ENCODE measurements around the gene OGDH.

DNA sequence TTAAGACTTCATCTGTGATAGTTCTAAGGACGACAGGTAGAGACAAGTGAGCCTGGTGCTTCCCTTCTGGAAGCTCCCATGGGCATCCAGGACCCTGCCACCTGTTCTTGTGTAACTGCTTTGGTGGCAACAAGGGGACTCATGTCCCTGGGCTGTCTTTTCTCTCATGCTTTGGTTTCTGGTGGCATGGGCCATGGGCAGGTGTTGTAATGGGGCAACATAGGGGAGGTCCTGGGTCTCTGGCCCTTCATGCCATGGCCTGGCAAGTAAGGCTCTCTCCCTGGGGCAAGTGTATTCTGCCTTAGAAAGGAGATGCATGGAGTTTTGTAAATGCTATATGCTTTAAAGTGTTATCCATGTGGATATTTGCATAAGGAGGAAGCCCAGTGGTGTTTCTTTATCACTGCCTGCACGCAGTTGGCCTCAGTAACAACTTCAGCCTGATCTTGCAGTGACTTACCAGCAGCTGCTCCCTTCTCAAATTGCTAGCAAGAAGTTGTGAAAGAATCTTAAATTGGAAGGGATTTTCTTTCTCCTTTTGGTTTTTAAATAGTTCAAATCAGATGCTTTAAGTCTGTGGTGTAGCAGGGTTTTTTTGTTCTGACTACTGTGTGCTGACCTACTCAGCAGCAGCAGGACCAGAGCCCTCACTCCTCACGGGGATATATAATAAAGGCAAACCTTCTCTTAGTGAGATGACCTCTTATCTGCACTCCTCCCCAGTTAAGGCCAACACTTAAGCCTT, 39.9 kb downstream of the OGDH start:
- TF ChIP-seq POLR2AphosphoS5 (IDR thresholded peaks at IDR 0.05) = no peak
- TF ChIP-seq, protein P1, sequence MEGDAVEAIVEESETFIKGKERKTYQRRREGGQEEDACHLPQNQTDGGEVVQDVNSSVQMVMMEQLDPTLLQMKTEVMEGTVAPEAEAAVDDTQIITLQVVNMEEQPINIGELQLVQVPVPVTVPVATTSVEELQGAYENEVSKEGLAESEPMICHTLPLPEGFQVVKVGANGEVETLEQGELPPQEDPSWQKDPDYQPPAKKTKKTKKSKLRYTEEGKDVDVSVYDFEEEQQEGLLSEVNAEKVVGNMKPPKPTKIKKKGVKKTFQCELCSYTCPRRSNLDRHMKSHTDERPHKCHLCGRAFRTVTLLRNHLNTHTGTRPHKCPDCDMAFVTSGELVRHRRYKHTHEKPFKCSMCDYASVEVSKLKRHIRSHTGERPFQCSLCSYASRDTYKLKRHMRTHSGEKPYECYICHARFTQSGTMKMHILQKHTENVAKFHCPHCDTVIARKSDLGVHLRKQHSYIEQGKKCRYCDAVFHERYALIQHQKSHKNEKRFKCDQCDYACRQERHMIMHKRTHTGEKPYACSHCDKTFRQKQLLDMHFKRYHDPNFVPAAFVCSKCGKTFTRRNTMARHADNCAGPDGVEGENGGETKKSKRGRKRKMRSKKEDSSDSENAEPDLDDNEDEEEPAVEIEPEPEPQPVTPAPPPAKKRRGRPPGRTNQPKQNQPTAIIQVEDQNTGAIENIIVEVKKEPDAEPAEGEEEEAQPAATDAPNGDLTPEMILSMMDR (IDR thresholded peaks at IDR 0.05) = no peak
